ENCODE measurements around the gene ZNF304.

- TF ChIP-seq CTCF (IDR thresholded peaks at IDR 0.05) (no peak), POLR2A (IDR thresholded peaks at IDR 0.05) (no peak)
Measured at GRCh38 chr19:57376151-57376550, 25.1 kb downstream of the ZNF304 start.
